Measurements from ENCODE around the gene ZNF646. TPM values are rescaled to one million over a fixed set of nuclear protein-coding genes. Genes with fewer than 3 reads are reported as not detected.

Gene ZNF646
- total and polyA plus RNA-seq, 2 donors (not counting 3 experiments of a cell fraction or from before 2014, with no cell fraction given): 4.1 to 15.9 TPM

- FAIRE-seq (no peak), DNase-seq (ENCODE audit: low read depth, low spot score) (no peak)
- Histone ChIP-seq H3K27ac (ENCODE audit: insufficient read depth, low read depth, low read length) (no peak overlapping the region), H3K9me1 (replicated peaks; ENCODE audit: control insufficient read depth, extremely low read depth, insufficient read depth, low read length) (no peaks in the 10 kb centered on the region), H3K4me1 (ENCODE audit: control insufficient read depth, extremely low read depth, insufficient read depth, low read length) (no peaks in the 10 kb centered on the region), H3K79me2 (ENCODE audit: control insufficient read depth, insufficient read depth, low read length) (no peaks in the 10 kb centered on the region), H4K20me1 (replicated peaks; ENCODE audit: control insufficient read depth, extremely low read depth, insufficient read depth, low read length) (no peaks in the 10 kb centered on the region), H3K9ac (replicated peaks; ENCODE audit: extremely low read depth, insufficient read depth, low read length) (no peak overlapping the region), H3K27me3 (ENCODE audit: control insufficient read depth in 2 of 2, insufficient read depth in 2 of 2, low read length in 2 of 2) (no peaks in the 10 kb centered on the region), H3K9me3 (replicated peaks; ENCODE audit: control insufficient read depth, insufficient read depth, low read length) (no peaks in the 10 kb centered on the region), H3K4me3 (replicated peaks in 1 of 3; ENCODE audit: insufficient read depth in 1 of 3, low read depth in 1 of 3, low read length in 3 of 3) (no peak overlapping the region), H3K4me2 (ENCODE audit: insufficient read depth, low read length) (no peak overlapping the region), H3K36me3 (ENCODE audit: control insufficient read depth in 2 of 2, extremely low read depth in 1 of 2, insufficient read depth in 2 of 2, low read length in 2 of 2) (peaks cover 0 to 17% of the 10 kb centered on the region in 2 experiments), H2AFZ (ENCODE audit: low read depth, low read length) (no peak overlapping the region)
- intact Hi-C loops (cut with micrococcal nuclease) (no loop called here), dilution Hi-C loops (cut with MboI; ENCODE audit: extremely low pct_ligation_motif_present, low sequenced_read_pairs) (no loop called here)
- ChIA-PET POLR2A (interaction anchor here (0.5 to 1.9 kb wide), 3 partner anchors 11 to 68 kb away, joined by 3 to 6 read pairs (median 5); partner anchors contain the start of genes ZNF646 and ZNF668), CTCF (interaction anchor here (1.5 to 1.8 kb wide), 2 partner anchors 16 to 100 kb away, joined by 3 to 5 read pairs; partner anchors contain the start of gene HSD3B7)
- no TSS peak for BruUV-seq (replicated peaks)
- TF ChIP-seq FOS (IDR thresholded peaks at IDR 0.05; ENCODE audit: borderline replicate concordance, insufficient read depth, low read length): no peak
- TF ChIP-seq EZH2 (IDR thresholded peaks at IDR 0.05; ENCODE audit: borderline replicate concordance, low read depth, low read length, severe bottlenecking): no peak
- TF ChIP-seq MAX (IDR thresholded peaks at IDR 0.05; ENCODE audit: insufficient read depth, insufficient read length): no peak
- TF ChIP-seq POLR2AphosphoS5 (IDR thresholded peaks at IDR 0.05; ENCODE audit: insufficient read depth, low read depth, low read length): peak; percentile 20
These were observed 10.5 kb downstream of the ZNF646 start for GRCh38 chr16:31084584-31085302.

DNA sequence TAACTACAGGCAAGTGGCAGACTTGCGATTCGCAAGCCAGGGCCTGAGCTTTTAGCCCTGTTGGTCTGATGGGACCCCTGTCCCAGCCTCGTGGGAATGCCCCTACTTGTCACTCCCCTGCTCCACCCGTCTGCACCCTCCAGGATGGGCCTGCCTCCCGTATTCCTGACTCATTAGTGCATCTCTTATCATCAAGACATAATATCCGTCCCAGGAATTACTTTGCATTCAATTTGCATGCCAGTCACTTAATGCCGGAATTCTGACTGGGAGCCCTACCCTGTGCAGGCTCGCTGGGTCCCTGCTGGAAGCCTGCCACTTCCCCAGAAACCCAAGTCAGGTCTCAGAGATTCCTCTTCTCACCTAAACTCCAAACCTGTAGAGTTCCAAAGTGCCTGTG lies 11.2 kb downstream of the ZNF646 start:
- intact Hi-C loops (cut with micrococcal nuclease): no loop called here
- peaks cover 0 to 17% of the 10 kb centered on the region in 2 experiments for H3K36me3 ChIP-seq (ENCODE audit: control insufficient read depth in 2 of 2, extremely low read depth in 1 of 2, insufficient read depth in 2 of 2, low read length in 2 of 2)
- BruUV-seq (replicated peaks): no TSS peak
- POLR2A ChIA-PET: interaction anchor here (1.2 kb wide), 1 partner anchor 17 kb away, joined by 3 read pairs; no protein-coding TSS in a partner anchor
- dilution Hi-C loops (cut with MboI; ENCODE audit: extremely low pct_ligation_motif_present, low sequenced_read_pairs): no loop called here
- TF ChIP-seq MYC (IDR thresholded peaks at IDR 0.05; ENCODE audit: low read depth, low read length) (no peak), GATA2 (IDR thresholded peaks at IDR 0.05; ENCODE audit: insufficient read depth, insufficient read length, low read depth, low read length) (no peak), POLR2AphosphoS5 (IDR thresholded peaks at IDR 0.05; ENCODE audit: insufficient read depth, low read depth, low read length) (no peak), FOS (IDR thresholded peaks at IDR 0.05; ENCODE audit: borderline replicate concordance, insufficient read depth, low read length) (no peak), CTCF (IDR thresholded peaks at IDR 0.05; ENCODE audit: extremely low read depth in 1 of 2, insufficient read depth in 1 of 2, low read depth in 1 of 2, low read length in 2 of 2) (no peak), EZH2 (IDR thresholded peaks at IDR 0.05; ENCODE audit: borderline replicate concordance, low read depth, low read length, severe bottlenecking) (no peak), MAX (IDR thresholded peaks at IDR 0.05; ENCODE audit: insufficient read depth, insufficient read length) (no peak), JUN (IDR thresholded peaks at IDR 0.05; ENCODE audit: borderline replicate concordance, insufficient read depth, insufficient read length, low read depth) (no peak), POLR2A (IDR thresholded peaks at IDR 0.05; ENCODE audit: low read depth, low read length) (no peak)
- H3K4me2 ChIP-seq (ENCODE audit: insufficient read depth, low read length): no peak overlapping the region
- no peak overlapping the region for H3K27ac ChIP-seq (ENCODE audit: insufficient read depth, low read depth, low read length)
- H3K27me3 ChIP-seq (ENCODE audit: control insufficient read depth in 2 of 2, insufficient read depth in 2 of 2, low read length in 2 of 2): no peaks in the 10 kb centered on the region
- H3K9me1 ChIP-seq (replicated peaks; ENCODE audit: control insufficient read depth, extremely low read depth, insufficient read depth, low read length): no peaks in the 10 kb centered on the region
- H3K9ac ChIP-seq (replicated peaks; ENCODE audit: extremely low read depth, insufficient read depth, low read length): no peak overlapping the region
- H3K4me3 ChIP-seq (replicated peaks in 1 of 3; ENCODE audit: insufficient read depth in 1 of 3, low read depth in 1 of 3, low read length in 3 of 3): no peak overlapping the region
- H4K20me1 ChIP-seq (replicated peaks; ENCODE audit: control insufficient read depth, extremely low read depth, insufficient read depth, low read length): no peaks in the 10 kb centered on the region
- H2AFZ ChIP-seq (ENCODE audit: low read depth, low read length): no peak overlapping the region
- no peaks in the 10 kb centered on the region for H3K79me2 ChIP-seq (ENCODE audit: control insufficient read depth, insufficient read depth, low read length)
- FAIRE-seq (no peak), DNase-seq (ENCODE audit: low read depth, low spot score) (no peak)
- CTCF ChIA-PET: interaction anchor here (1.0 to 1.8 kb wide), 3 partner anchors 11 to 101 kb away, joined by 3 to 5 read pairs (median 3); partner anchors contain the start of genes HSD3B7, ZNF646 and ZNF668
- H3K4me1 ChIP-seq (ENCODE audit: control insufficient read depth, extremely low read depth, insufficient read depth, low read length): no peaks in the 10 kb centered on the region
- H3K9me3 ChIP-seq (replicated peaks; ENCODE audit: control insufficient read depth, insufficient read depth, low read length): no peaks in the 10 kb centered on the region

All from endothelial cell of umbilical vein (primary cell).